Astrocyte (in vitro differentiated cells and primary cell): ENCODE measurements around the gene SLC27A3.

ENCODE experiments used
- CTCF ChIP-seq: IDR thresholded peaks from 2 replicates; pipeline ENCODE4 v1.5.1; 2011; ENCODE audit warnings: low read depth, mild to moderate bottlenecking, inconsistent platforms, low read length, moderate library complexity; ENCODE audit not compliant: insufficient read depth
- EZH2 ChIP-seq: IDR thresholded peaks from 2 replicates; pipeline ENCODE4 v1.6.1; 2012; ENCODE audit warnings: mild to moderate bottlenecking, low read length, inconsistent platforms; ENCODE audit not compliant: insufficient read depth

- TF ChIP-seq CTCF (no peak), EZH2 (no peak)
Measured at GRCh38 chr1:153734396-153735089, 40.7 kb upstream of the SLC27A3 start.
